C4-2B (cell line): ENCODE data around the gene FAM43B.

Experiments
- CTCF ChIP-seq: fragments of 450-650 bp; conservative IDR thresholded peaks from 2 replicates; pipeline ENCODE4 v1.5.1; 2017; ENCODE audit warnings: mild to moderate bottlenecking
- ZFX ChIP-seq: fragments of 450-650 bp; IDR thresholded peaks from 2 replicates; pipeline ENCODE4 v1.6.1; 2017

DNA sequence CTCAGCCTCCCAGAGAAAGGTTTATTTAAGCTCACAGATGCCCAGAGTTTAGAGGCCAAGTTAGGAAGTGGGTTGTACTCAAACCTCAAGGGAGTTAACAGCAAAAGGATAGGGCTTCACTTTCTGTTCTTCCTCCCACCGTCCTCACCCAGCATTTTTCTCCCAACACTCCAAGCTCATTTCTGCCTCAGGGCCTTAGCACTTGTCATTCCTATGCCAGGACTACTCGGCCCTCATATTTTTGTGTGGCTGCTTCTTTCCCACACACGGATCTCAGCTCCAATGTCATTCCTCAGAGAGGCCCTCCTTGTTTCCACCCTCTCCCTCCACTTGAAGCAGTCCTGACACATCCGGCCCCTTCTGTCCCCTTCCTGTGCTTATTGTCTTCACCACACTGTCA is 12.9 kb downstream of the FAM43B start:
- TF ChIP-seq CTCF = no peak
- no peak for TF ChIP-seq ZFX
